Skeletal muscle tissue (tissue), 5 donors: ENCODE results near the gene ZNF384. TPM values are rescaled to one million over a fixed set of nuclear protein-coding genes. Genes with fewer than 3 reads are reported as not detected.

Experiments
- H3K27ac ChIP-seq: one replicate; pipeline ENCODE4 v1.7.0; 2013; ENCODE audit warnings: mild to moderate bottlenecking, low read depth, low read length, inconsistent platforms
- H3K27me3 ChIP-seq, 3 donors: one replicate each; pipeline ENCODE4 v1.7.0; 2013; ENCODE audit warnings: low read length in 3 of 3; ENCODE audit not compliant: control insufficient read depth in 3 of 3, insufficient read depth in 3 of 3
- H3K36me3 ChIP-seq, 3 donors: one replicate each; pipeline ENCODE4 v1.7.0; 2013; ENCODE audit warnings: low read length in 3 of 3; ENCODE audit not compliant: control insufficient read depth in 3 of 3, insufficient read depth in 3 of 3
- H3K4me1 ChIP-seq, 3 donors: one replicate each; pipeline ENCODE4 v1.7.0; 2013; ENCODE audit warnings: low read length in 3 of 3, mild to moderate bottlenecking in 3 of 3; ENCODE audit not compliant: control insufficient read depth in 3 of 3, insufficient read depth in 3 of 3
- H3K4me3 ChIP-seq, 3 donors: one replicate each; pipeline ENCODE4 v1.7.0; 2013; ENCODE audit warnings: low read length in 3 of 3
- H3K9ac ChIP-seq, 3 donors: one replicate each; pipeline ENCODE4 v1.7.0; 2013; ENCODE audit warnings: low read length in 3 of 3, mild to moderate bottlenecking in 3 of 3, moderate library complexity in 2 of 3, low read depth in 1 of 3
- H3K9me3 ChIP-seq, 3 donors: one replicate each; pipeline ENCODE4 v1.7.0; 2013; ENCODE audit warnings: low read length in 3 of 3; ENCODE audit not compliant: control insufficient read depth in 3 of 3
- small RNA-seq: library from RNA; depleted of rRNA; stranded (forward); fragments of <200 nt; gene quantifications from one replicate; pipeline ENCODE3, GENCODE V24; 2014
- total RNA-seq: library from RNA; depleted of rRNA; stranded (reverse); fragments of >200 nt; gene quantifications from one replicate; pipeline ENCODE4 v1.2.3, GENCODE V29; 2014
- donor health status: Osteomylitis.

ZNF384 gene
- total RNA-seq, 1 donor from 2014 or later, result 8.4 TPM

DNA sequence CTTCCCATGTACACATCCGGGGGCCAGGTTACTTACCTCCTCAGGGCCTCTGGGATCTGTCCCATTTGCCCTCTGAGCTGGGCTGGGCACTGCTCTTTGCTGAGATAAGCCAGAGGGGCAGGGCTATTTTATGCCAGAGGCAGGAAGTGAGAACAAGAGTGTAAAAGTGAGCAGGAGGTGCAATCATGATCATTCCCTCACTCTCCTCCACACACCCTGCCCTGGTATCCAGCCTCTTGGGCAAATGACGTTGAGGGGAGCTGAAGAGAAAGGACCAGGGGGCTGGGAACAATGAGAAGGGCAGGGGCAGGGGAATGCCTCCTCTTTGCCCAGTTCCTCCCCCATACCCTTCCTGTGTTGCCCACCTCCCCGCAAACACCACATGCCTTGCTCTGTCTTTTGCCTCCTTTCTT lies 57.6 kb downstream of the ZNF384 start:
- Histone ChIP-seq H3K4me3 (no peak overlapping the region), H3K27me3 (peaks cover 2 to 14% (median 9%) of the 10 kb centered on the region in 3 donors), H3K36me3 (no peaks in the 10 kb centered on the region), H3K9me3 (no peaks in the 10 kb centered on the region), H3K4me1 (peaks cover 0 to 6% (median 5%) of the 10 kb centered on the region in 3 donors), H3K9ac (no peak overlapping the region), H3K27ac (no peak overlapping the region)

DNA sequence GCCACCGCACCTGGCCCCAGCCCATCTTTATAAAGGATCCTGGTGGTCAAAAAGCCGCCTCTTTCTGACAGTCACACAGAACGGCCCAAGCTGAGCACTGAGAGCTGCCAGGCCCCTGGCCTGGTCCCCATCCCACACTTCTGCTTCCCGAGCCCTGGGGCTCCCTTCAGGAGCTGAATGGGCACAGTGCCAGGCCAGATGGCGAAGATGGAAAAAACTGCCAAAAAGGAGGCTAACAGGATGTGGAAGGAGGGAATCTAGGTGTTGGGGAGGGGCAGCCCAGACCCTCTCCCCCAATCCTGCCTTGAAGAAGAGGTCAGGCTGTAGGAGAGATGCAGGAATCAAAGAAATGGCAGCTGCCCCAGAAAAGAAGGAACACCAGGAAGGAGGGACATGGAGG lies 58.4 kb downstream of the ZNF384 start:
- no peak overlapping the region for H3K4me3 ChIP-seq
- no peaks in the 10 kb centered on the region for H3K36me3 ChIP-seq
- H3K4me1 ChIP-seq, result peaks cover 0 to 6% (median 5%) of the 10 kb centered on the region in 3 donors
- peaks cover 5 to 15% (median 13%) of the 10 kb centered on the region in 3 donors for H3K27me3 ChIP-seq
- H3K27ac ChIP-seq, result no peak overlapping the region
- H3K9ac ChIP-seq, result no peak overlapping the region
- no peaks in the 10 kb centered on the region for H3K9me3 ChIP-seq

- Histone ChIP-seq H3K9ac (no peak overlapping the region), H3K27ac (no peak overlapping the region), H3K9me3 (no peaks in the 10 kb centered on the region), H3K4me1 (peaks cover 0 to 2% (median under 1%) of the 10 kb centered on the region in 3 donors), H3K27me3 (peaks cover 5 to 13% (median 12%) of the 10 kb centered on the region in 3 donors), H3K36me3 (no peaks in the 10 kb centered on the region), H3K4me3 (no peak overlapping the region)
These were observed 61.6 kb downstream of the ZNF384 start for GRCh38 chr12:6627616-6628015.

DNA sequence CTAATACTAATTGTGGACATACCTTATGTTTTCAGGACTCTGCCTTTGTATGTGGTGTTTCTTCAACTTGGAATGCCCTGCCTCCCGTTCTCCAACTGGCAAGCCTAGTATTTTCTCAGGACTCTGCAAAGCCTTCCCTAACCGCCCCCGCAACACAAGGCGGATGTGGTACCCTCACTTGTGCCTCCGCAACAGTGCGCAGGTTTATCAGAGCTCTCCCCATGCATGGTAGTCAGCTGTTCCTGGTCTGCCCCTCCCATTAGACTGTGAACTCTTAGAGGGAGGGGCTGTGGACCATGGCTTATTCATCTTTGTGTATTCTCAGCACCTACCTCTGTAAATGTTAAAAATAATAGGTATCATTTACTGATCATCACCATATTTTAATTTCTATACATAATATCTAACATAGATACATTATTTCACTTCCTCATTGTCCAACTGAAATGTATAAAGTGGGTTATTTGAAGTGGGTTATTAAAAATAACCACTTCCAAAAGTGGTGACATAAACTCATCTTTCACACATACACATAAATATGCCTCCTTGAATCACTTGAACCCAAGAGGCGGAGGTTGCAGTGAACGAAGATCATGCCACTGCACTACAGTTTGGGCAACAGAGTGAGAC lies 62.4 kb downstream of the ZNF384 start:
- no peak overlapping the region for H3K4me3 ChIP-seq

GRCh38 chr12:6620885-6621274 lies 68.3 kb downstream of the ZNF384 start:
- H3K36me3 ChIP-seq, result no peaks in the 10 kb centered on the region
- H3K4me3 ChIP-seq, result no peak overlapping the region
- no peaks in the 10 kb centered on the region for H3K9me3 ChIP-seq
- H3K9ac ChIP-seq, result no peak overlapping the region
- no peak overlapping the region for H3K27ac ChIP-seq
- peaks cover 16 to 19% (median 16%) of the 10 kb centered on the region in 3 donors for H3K27me3 ChIP-seq
- peaks cover 6 to 10% (median 6%) of the 10 kb centered on the region in 3 donors for H3K4me1 ChIP-seq

More for the DNA sequence above, 62.4 kb downstream of the ZNF384 start:
- Histone ChIP-seq H3K36me3 (no peaks in the 10 kb centered on the region), H3K9ac (no peak overlapping the region), H3K4me1 (no peaks in the 10 kb centered on the region), H3K27ac (no peak overlapping the region), H3K9me3 (no peaks in the 10 kb centered on the region), H3K27me3 (peaks cover 5 to 13% (median 12%) of the 10 kb centered on the region in 3 donors)

- Histone ChIP-seq H3K36me3 (no peaks in the 10 kb centered on the region), H3K27ac (no peak overlapping the region), H3K9ac (no peak overlapping the region), H3K9me3 (no peaks in the 10 kb centered on the region), H3K4me1 (peaks cover 6 to 10% (median 6%) of the 10 kb centered on the region in 3 donors), H3K4me3 (peak overlapping the region in 1 of 3 donors; percentile 41), H3K27me3 (peaks cover 16 to 19% (median 16%) of the 10 kb centered on the region in 3 donors)
These were observed 68.9 kb downstream of the ZNF384 start for GRCh38 chr12:6620137-6620884.

DNA sequence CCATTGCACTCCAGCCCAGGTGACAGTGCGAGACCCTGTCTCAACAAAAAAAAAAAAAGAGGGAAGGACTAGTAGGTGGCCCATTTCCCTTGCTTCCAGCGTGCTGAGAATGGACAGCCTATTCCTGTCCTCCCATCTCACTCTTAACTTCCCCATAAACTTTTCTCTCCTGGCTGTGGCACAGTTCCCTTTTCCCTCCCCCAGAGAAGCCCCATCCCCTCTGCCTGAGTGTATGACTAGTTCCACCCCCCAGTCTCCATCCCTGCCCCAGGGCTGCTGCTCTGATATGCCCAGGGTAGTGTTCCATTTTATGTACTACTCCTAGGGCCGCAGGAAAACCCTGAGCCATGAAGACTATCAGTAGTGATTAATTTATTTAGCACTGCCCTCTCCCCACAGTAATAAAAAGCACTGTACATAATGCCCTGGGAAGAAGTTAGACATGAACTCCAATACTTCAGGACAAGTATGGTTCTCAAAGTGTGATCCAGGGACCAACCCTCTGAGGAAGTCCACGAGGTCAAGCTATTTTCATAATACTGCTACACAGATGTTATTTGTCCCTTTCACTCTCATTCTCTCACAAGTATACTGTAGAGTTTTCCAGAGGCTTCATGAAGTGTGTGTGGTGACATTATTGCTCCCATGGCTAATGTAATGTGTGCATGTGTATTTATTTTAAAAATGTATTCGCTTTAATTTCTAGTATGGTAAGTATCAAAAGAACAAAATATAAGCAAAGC lies 70.5 kb downstream of the ZNF384 start:
- H3K9ac ChIP-seq, result no peak overlapping the region
- H3K27ac ChIP-seq, result no peak overlapping the region
- no peak overlapping the region for H3K4me3 ChIP-seq
- peaks cover 16 to 19% (median 16%) of the 10 kb centered on the region in 3 donors for H3K27me3 ChIP-seq
- no peaks in the 10 kb centered on the region for H3K9me3 ChIP-seq
- no peaks in the 10 kb centered on the region for H3K36me3 ChIP-seq
- H3K4me1 ChIP-seq, result peaks cover 6 to 16% (median 12%) of the 10 kb centered on the region in 3 donors

Small RNAs within 50 kb of the gene (small RNA-seq; reads per million reads assigned to genes)
- gene RNU6-781P, result not detected

Other genes starting within 250 kb of the ZNF384 start
- gene CD27, start 244.4 kb downstream of the ZNF384 start, total RNA-seq, result not detected
- gene TAPBPL, start 237.3 kb downstream of the ZNF384 start, total RNA-seq, result 4.2 TPM
- 2.6 TPM for gene VAMP1, start 218.7 kb downstream of the ZNF384 start, total RNA-seq
- 141 TPM for gene MRPL51, start 196.1 kb downstream of the ZNF384 start, total RNA-seq
- 23.0 TPM for gene NCAPD2, start 195.3 kb downstream of the ZNF384 start, total RNA-seq
- gene GAPDH, start 154.9 kb downstream of the ZNF384 start, total RNA-seq, result 5,507 TPM
- gene IFFO1, start 133.3 kb downstream of the ZNF384 start, total RNA-seq, result 8.9 TPM
- 6.3 TPM for gene NOP2, start 121.1 kb downstream of the ZNF384 start, total RNA-seq
- 211 TPM for gene CHD4, start 82.0 kb downstream of the ZNF384 start, total RNA-seq
- 1.0 TPM for gene LPAR5, start 53.4 kb downstream of the ZNF384 start, total RNA-seq
- 1.0 TPM for gene ACRBP, start 41.9 kb downstream of the ZNF384 start, total RNA-seq
- 38.1 TPM for gene ING4, start 26.3 kb downstream of the ZNF384 start, total RNA-seq
- under 0.01 TPM for gene PIANP, start 11.4 kb upstream of the ZNF384 start, total RNA-seq
- 30.8 TPM for gene COPS7A, start 34.7 kb upstream of the ZNF384 start, total RNA-seq
- gene MLF2, start 63.8 kb upstream of the ZNF384 start, total RNA-seq, result 73.6 TPM
- 40.2 TPM for gene PTMS, start 77.0 kb upstream of the ZNF384 start, total RNA-seq
- gene LAG3, start 83.1 kb upstream of the ZNF384 start, total RNA-seq, result not detected
- 6.8 TPM for gene CD4, start 100.2 kb upstream of the ZNF384 start, total RNA-seq
- gene GPR162, start 132.4 kb upstream of the ZNF384 start, total RNA-seq, result 8.9 TPM
- 19.8 TPM for gene P3H3, start 139.0 kb upstream of the ZNF384 start, total RNA-seq
- gene GNB3, start 151.6 kb upstream of the ZNF384 start, total RNA-seq, result 3.7 TPM
- 3.1 TPM for gene CDCA3, start 161.9 kb upstream of the ZNF384 start, total RNA-seq
- 61.6 TPM for gene USP5, start 162.8 kb upstream of the ZNF384 start, total RNA-seq
- gene TPI1, start 178.2 kb upstream of the ZNF384 start, total RNA-seq, result 1,878 TPM
- 3.1 TPM for gene SPSB2, start 183.9 kb upstream of the ZNF384 start, total RNA-seq
- gene LRRC23, start 215.4 kb upstream of the ZNF384 start, total RNA-seq, result 12.5 TPM
- gene ENO2, start 225.2 kb upstream of the ZNF384 start, total RNA-seq, result 2.6 TPM
- gene ATN1, start 238.6 kb upstream of the ZNF384 start, total RNA-seq, result 7.3 TPM